ENCODE data around the gene NQO1. TPM values are rescaled to one million over a fixed set of nuclear protein-coding genes. Genes with fewer than 3 reads are reported as not detected.
A peak's percentile ranks its signal among the peaks of the same experiment; 100 is the strongest.

Gene NQO1
- total and polyA plus RNA-seq, 2 of the 13 experiments (the other 11 are each of a cell fraction or from before 2014, with no cell fraction given) = 464 to 1,060 TPM

- H4K20me1 ChIP-seq (ENCODE audit: insufficient read depth, low read length) = no peaks in the 10 kb centered on the region
- peaks cover 11 to 43% of the 10 kb centered on the region in 2 experiments for H3K36me3 ChIP-seq (replicated peaks in 1 of 2; ENCODE audit: control insufficient read depth in 1 of 2, insufficient read depth in 2 of 2, low read length in 2 of 2)
- POLR2A ChIA-PET = interaction anchor here (0.9 to 6.1 kb wide), 3 partner anchors 16 to 47 kb away, joined by 5 to 36 read pairs (median 5); partner anchors contain the start of genes NOB1 and NQO1
- H3K4me1 ChIP-seq (ENCODE audit: insufficient read depth, low read length) = peaks cover 12% of the 10 kb centered on the region; the same call in 1 of the 2 replicates
- DNase-seq (ENCODE audit: low spot score) = no peak
- in situ Hi-C loops (cut with HindIII; ENCODE audit: extremely low pct_ligation_motif_present, low pct_unique_long_range_greater_than_20kb) = no loop called here
- H3K4me2 ChIP-seq (ENCODE audit: low read depth, low read length) = no peak overlapping the region
- no peak overlapping the region for H3K27ac ChIP-seq (ENCODE audit: extremely low read length, insufficient read depth, low read length)
- FAIRE-seq = no peak
- H3K9me3 ChIP-seq (ENCODE audit: low read length) = no peaks in the 10 kb centered on the region
- H3K27me3 ChIP-seq (ENCODE audit: control insufficient read depth in 1 of 2, insufficient read depth in 2 of 2, low read length in 2 of 2) = no peaks in the 10 kb centered on the region
- CTCF ChIA-PET (ENCODE audit: low intra/inter-chr PET ratio, low total read pairs) = interaction anchor here (3.0 kb wide), 1 partner anchor 47 kb away, joined by 38 read pairs; the partner anchor contains the start of gene NOB1
- WGBS (ENCODE audit: low lambda C conversion rate) = 94% methylated on average over 10 of the region's 10 CpGs
- H3K79me2 ChIP-seq (ENCODE audit: insufficient read depth, low read length) = no peaks in the 10 kb centered on the region
- no peak for ATAC-seq
- intact Hi-C loops (cut with micrococcal nuclease; ENCODE audit: unreplicated experiment) = no loop called here
- no TSS peak for BruUV-seq (replicated peaks)
- no peak overlapping the region for H2AFZ ChIP-seq (ENCODE audit: low read length)
- H3K4me3 ChIP-seq (replicated peaks in 1 of 3; ENCODE audit: insufficient read depth in 1 of 3, low read depth in 2 of 3, low read length in 3 of 3) = no peak overlapping the region
- no peak overlapping the region for H3K9ac ChIP-seq (ENCODE audit: insufficient read depth, low read depth, low read length)
- TF ChIP-seq TBX3 (IDR thresholded peaks at IDR 0.05; ENCODE audit: borderline replicate concordance) = no peak
- no peak for TF ChIP-seq ZBTB2 (CRISPR knock-in tag; IDR thresholded peaks at IDR 0.05; ENCODE audit: low read depth)
- no peak for TF ChIP-seq E2F1 (CRISPR knock-in tag; IDR thresholded peaks at IDR 0.05)
- TF ChIP-seq, protein P1, sequence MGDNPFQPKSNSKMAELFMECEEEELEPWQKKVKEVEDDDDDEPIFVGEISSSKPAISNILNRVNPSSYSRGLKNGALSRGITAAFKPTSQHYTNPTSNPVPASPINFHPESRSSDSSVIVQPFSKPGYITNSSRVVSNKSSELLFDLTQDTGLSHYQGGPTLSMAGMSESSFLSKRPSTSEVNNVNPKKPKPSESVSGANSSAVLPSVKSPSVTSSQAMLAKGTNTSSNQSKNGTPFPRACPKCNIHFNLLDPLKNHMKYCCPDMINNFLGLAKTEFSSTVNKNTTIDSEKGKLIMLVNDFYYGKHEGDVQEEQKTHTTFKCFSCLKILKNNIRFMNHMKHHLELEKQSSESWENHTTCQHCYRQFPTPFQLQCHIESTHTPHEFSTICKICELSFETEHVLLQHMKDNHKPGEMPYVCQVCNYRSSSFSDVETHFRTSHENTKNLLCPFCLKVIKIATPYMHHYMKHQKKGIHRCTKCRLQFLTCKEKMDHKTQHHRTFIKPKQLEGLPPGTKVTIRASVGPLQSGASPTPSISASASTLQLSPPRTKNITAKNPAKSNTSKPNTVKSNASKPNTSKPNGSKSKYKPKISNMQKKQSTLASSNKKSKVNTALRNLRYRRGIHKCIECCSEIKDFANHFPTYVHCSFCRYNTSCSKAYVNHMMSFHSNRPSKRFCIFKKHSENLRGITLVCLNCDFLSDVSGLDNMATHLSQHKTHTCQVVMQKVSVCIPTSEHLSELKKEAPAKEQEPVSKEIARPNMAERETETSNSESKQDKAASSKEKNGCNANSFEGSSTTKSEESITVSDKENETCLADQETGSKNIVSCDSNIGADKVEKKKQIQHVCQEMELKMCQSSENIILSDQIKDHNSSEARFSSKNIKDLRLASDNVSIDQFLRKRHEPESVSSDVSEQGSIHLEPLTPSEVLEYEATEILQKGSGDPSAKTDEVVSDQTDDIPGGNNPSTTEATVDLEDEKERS (CRISPR knock-in tag; IDR thresholded peaks at IDR 0.05) = no peak
- no peak for TF ChIP-seq ZNF724P (CRISPR knock-in tag; IDR thresholded peaks at IDR 0.05; ENCODE audit: borderline replicate concordance)
- TF ChIP-seq SMYD3 (CRISPR knock-in tag; IDR thresholded peaks at IDR 0.05) = no peak
- TF ChIP-seq SCMH1 (CRISPR knock-in tag; IDR thresholded peaks at IDR 0.05; ENCODE audit: borderline replicate concordance) = no peak
- no peak for TF ChIP-seq FOXJ3 (CRISPR knock-in tag; IDR thresholded peaks at IDR 0.05; ENCODE audit: borderline replicate concordance)
- TF ChIP-seq AGO1 (IDR thresholded peaks at IDR 0.05; ENCODE audit: low read depth, low read length, poor library complexity, severe bottlenecking) = no peak
- no peak for TF ChIP-seq SOX6 (IDR thresholded peaks at IDR 0.05)
- no peak for TF ChIP-seq SOX6 (CRISPR knock-in tag; IDR thresholded peaks at IDR 0.05)
- TF ChIP-seq POLR2G (IDR thresholded peaks at IDR 0.05; ENCODE audit: low read depth, low read length) = peak; percentile 66
- no peak for TF ChIP-seq SMAD1 (CRISPR knock-in tag; IDR thresholded peaks at IDR 0.05; ENCODE audit: borderline replicate concordance, low read depth)
- TF ChIP-seq ZNF547 (CRISPR knock-in tag; IDR thresholded peaks at IDR 0.05) = no peak
- no peak for TF ChIP-seq ZNF292 (CRISPR knock-in tag; IDR thresholded peaks at IDR 0.05; ENCODE audit: borderline replicate concordance, low read depth)
- no peak for TF ChIP-seq BCL6 (CRISPR knock-in tag; IDR thresholded peaks at IDR 0.05)
- no peak for TF ChIP-seq TCF12 (IDR thresholded peaks at IDR 0.05)
- TF ChIP-seq TCF12 (CRISPR knock-in tag; IDR thresholded peaks at IDR 0.05) = no peak
- TF ChIP-seq POLR2AphosphoS5 (IDR thresholded peaks at IDR 0.05; ENCODE audit: low read depth, low read length) = peak; percentile 7; the same call in 1 of the 2 replicates
These were observed 18.3 kb downstream of the NQO1 start for GRCh38 chr16:69707920-69708683.

Measured in HepG2 (cell line).